ENCODE measurements around the gene NOL4.

DNA sequence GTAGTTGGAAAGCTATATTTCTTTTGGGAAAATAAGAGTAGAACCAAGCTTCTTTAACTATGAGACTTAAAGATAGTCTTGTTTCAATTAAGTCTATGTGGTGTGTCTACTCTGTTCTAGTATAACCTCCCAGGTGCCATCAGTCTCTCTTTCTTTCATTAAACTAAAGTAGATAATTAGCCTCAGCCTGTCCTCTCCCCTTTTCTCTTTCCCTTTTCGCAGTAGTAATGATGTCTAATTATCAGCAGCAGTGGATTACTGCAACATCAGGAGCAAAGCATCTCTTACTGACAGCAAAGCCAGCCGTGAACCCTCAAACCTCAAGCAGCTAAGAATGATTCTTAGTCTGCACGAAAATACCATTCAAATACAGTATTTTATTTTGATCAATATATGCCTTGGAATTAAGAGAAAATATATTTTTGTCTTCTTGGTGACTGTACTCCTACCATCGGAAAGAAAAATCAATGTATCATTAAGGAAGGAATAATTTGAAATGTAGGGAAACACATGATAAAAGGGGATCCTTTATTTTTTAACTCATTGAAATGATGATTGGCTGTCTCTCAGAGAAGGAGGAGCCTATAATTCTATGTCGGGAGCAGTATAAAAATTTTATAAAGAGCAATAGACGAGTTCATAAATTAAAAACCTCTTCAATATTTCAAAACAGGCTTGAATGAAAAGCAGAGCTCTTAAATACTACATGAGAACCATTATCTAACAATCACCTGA, 4.5 kb downstream of the NOL4 start:
- TF ChIP-seq, protein P1, sequence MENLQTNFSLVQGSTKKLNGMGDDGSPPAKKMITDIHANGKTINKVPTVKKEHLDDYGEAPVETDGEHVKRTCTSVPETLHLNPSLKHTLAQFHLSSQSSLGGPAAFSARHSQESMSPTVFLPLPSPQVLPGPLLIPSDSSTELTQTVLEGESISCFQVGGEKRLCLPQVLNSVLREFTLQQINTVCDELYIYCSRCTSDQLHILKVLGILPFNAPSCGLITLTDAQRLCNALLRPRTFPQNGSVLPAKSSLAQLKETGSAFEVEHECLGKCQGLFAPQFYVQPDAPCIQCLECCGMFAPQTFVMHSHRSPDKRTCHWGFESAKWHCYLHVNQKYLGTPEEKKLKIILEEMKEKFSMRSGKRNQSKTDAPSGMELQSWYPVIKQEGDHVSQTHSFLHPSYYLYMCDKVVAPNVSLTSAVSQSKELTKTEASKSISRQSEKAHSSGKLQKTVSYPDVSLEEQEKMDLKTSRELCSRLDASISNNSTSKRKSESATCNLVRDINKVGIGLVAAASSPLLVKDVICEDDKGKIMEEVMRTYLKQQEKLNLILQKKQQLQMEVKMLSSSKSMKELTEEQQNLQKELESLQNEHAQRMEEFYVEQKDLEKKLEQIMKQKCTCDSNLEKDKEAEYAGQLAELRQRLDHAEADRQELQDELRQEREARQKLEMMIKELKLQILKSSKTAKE (IDR thresholded peaks at IDR 0.05; ENCODE audit: low read depth, poor library complexity, severe bottlenecking), result no peak
- TF ChIP-seq RFX5 (IDR thresholded peaks at IDR 0.05; ENCODE audit: low read depth, low read length), result no peak
- no peak for TF ChIP-seq CTCF (IDR thresholded peaks at IDR 0.05 in 2 of 3, conservative IDR thresholded peaks at IDR 0.05 in 1 of 3; ENCODE audit: control insufficient read depth in 2 of 3, extremely low read depth in 1 of 3, insufficient read depth in 1 of 3, low read depth in 3 of 3, low read length in 3 of 3)
- TF ChIP-seq RCOR1 (conservative IDR thresholded peaks at IDR 0.05; ENCODE audit: low read depth, low read length), result no peak
- TF ChIP-seq TCF12 (IDR thresholded peaks at IDR 0.05; ENCODE audit: low read depth, low read length), result no peak
- TF ChIP-seq HDAC2 (IDR thresholded peaks at IDR 0.05), result no peak
- TF ChIP-seq ZNF384 (IDR thresholded peaks at IDR 0.05; ENCODE audit: borderline replicate concordance, low read depth, low read length), result no peak
- no peak for TF ChIP-seq CREB1 (IDR thresholded peaks at IDR 0.05; ENCODE audit: low read depth)
- TF ChIP-seq, protein P2, sequence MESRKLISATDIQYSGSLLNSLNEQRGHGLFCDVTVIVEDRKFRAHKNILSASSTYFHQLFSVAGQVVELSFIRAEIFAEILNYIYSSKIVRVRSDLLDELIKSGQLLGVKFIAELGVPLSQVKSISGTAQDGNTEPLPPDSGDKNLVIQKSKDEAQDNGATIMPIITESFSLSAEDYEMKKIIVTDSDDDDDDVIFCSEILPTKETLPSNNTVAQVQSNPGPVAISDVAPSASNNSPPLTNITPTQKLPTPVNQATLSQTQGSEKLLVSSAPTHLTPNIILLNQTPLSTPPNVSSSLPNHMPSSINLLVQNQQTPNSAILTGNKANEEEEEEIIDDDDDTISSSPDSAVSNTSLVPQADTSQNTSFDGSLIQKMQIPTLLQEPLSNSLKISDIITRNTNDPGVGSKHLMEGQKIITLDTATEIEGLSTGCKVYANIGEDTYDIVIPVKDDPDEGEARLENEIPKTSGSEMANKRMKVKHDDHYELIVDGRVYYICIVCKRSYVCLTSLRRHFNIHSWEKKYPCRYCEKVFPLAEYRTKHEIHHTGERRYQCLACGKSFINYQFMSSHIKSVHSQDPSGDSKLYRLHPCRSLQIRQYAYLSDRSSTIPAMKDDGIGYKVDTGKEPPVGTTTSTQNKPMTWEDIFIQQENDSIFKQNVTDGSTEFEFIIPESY (IDR thresholded peaks at IDR 0.05), result no peak
- TF ChIP-seq MYC (IDR thresholded peaks at IDR 0.05; ENCODE audit: insufficient read depth, insufficient read length, insufficient replicate concordance, low read length, severe bottlenecking), result no peak
